ENCODE data around the gene CACFD1.

- no peak for TF ChIP-seq CTCF (IDR thresholded peaks at IDR 0.05)
- TF ChIP-seq POLR2A (IDR thresholded peaks at IDR 0.05) = no peak
- no peak for TF ChIP-seq EP300 (IDR thresholded peaks at IDR 0.05)
Observed at GRCh38 chr9:133443248-133443647, 16.5 kb upstream of the CACFD1 start.

All from tibial nerve (tissue), 4 donors.